Measurements from ENCODE around the gene SRRM1. TPM values are rescaled to one million over a fixed set of nuclear protein-coding genes. Genes with fewer than 3 reads are reported as not detected.
A peak's percentile ranks its signal among the peaks of the same experiment; 100 is the strongest.

Gene SRRM1
- polyA plus RNA-seq, 3 donors = 55.9 to 106 (median 75.9) TPM

DNA sequence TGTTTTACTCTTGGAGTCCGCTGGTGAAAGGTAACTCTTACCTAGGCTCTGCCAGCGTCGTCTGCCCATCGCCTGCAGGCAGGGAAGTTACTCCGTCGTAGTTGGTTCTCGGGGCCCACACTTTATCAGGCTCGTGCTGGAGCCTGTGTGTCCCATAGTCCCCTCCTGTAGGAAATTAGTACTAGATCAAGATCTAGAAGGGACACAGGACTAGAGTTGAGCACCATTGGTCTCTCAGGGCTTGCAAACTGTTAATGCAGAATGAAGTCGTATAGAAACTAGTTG, 940 bp downstream of the SRRM1 start:
- Mint-ChIP-seq H3K4me3 (peak overlapping the region; percentile 83 to 91), H3K27ac (peak overlapping the region; percentile 84 to 98 (median 91)), H3K9me3 (peaks cover 0 to 4% (median 0%) of the 10 kb centered on the region in 7 donors), H3K27me3 (ENCODE audit: low read depth in 3 of 3) (no peaks in the 10 kb centered on the region), H3K4me1 (peaks cover 28% of the 10 kb centered on the region), H3K36me3 (peaks cover 39% of the 10 kb centered on the region in 2 donors)
- H3K4me1 ChIP-seq (ENCODE audit: control insufficient read depth in 1 of 2, insufficient read depth in 2 of 2, low read length in 2 of 2) = peaks cover 14 to 26% of the 10 kb centered on the region in 2 donors
- peak overlapping the region; percentile 97 for H3K9ac ChIP-seq (ENCODE audit: insufficient read depth, low read length, poor library complexity, severe bottlenecking)
- H3K27me3 ChIP-seq (ENCODE audit: control insufficient read depth in 2 of 2, insufficient read depth in 2 of 2, low read length in 2 of 2) = no peaks in the 10 kb centered on the region
- peak overlapping the region; percentile 76 for H2AFZ ChIP-seq (ENCODE audit: insufficient read depth, low read depth, low read length, poor library complexity, severe bottlenecking)
- peak overlapping the region; percentile 94 to 95 (median 94) for H3K4me3 ChIP-seq (replicated peaks in 1 of 3; ENCODE audit: low read depth in 2 of 3, low read length in 3 of 3)
- intact Hi-C loops (cut with micrococcal nuclease) = loop anchor here in 1 of 2 donors (5.0 to 10.0 kb wide), 4 partner anchors 452 to 1353 kb away; partner anchors contain the start of genes PAFAH2 and ZNF436
- peaks cover 56% of the 10 kb centered on the region for H4K20me1 ChIP-seq (ENCODE audit: insufficient read depth, low read length)
- peak in 2 of 3 donors; percentile 8 to 12 for DNase-seq
- WGBS (ENCODE audit: insufficient coverage) = 0% methylated on average over 6 of the region's 9 CpGs
- H3K4me2 ChIP-seq (replicated peaks; ENCODE audit: extremely low read depth, low read length, poor library complexity, severe bottlenecking) = peak overlapping the region; percentile 75
- H3K79me2 ChIP-seq (ENCODE audit: insufficient read depth, low read length) = peaks cover 57% of the 10 kb centered on the region
- H3K9me3 ChIP-seq (replicated peaks in 1 of 2; ENCODE audit: control insufficient read depth in 1 of 2, insufficient read depth in 1 of 2, low read length in 2 of 2) = no peaks in the 10 kb centered on the region
- H3K36me3 ChIP-seq (replicated peaks in 1 of 2; ENCODE audit: control insufficient read depth in 1 of 2, insufficient read depth in 2 of 2, low read length in 2 of 2) = peaks cover 39 to 41% of the 10 kb centered on the region in 2 donors
- TF ChIP-seq, protein P1, sequence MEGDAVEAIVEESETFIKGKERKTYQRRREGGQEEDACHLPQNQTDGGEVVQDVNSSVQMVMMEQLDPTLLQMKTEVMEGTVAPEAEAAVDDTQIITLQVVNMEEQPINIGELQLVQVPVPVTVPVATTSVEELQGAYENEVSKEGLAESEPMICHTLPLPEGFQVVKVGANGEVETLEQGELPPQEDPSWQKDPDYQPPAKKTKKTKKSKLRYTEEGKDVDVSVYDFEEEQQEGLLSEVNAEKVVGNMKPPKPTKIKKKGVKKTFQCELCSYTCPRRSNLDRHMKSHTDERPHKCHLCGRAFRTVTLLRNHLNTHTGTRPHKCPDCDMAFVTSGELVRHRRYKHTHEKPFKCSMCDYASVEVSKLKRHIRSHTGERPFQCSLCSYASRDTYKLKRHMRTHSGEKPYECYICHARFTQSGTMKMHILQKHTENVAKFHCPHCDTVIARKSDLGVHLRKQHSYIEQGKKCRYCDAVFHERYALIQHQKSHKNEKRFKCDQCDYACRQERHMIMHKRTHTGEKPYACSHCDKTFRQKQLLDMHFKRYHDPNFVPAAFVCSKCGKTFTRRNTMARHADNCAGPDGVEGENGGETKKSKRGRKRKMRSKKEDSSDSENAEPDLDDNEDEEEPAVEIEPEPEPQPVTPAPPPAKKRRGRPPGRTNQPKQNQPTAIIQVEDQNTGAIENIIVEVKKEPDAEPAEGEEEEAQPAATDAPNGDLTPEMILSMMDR (IDR thresholded peaks at IDR 0.05) = no peak
- peak overlapping the region; percentile 85 to 95 for H3K27ac ChIP-seq (ENCODE audit: low read depth in 1 of 2, low read length in 2 of 2)

GRCh38 chr1:24648919-24649318, 5.8 kb downstream of the SRRM1 start:
- intact Hi-C loops (cut with micrococcal nuclease) = loop anchor here in 1 of 2 donors (10.0 kb wide), 2 partner anchors 674 to 1284 kb away; partner anchors contain the start of gene ZNF436
- H3K4me1 ChIP-seq (ENCODE audit: control insufficient read depth in 1 of 2, insufficient read depth in 2 of 2, low read length in 2 of 2) = peaks cover 5 to 13% of the 10 kb centered on the region in 2 donors
- H3K4me2 ChIP-seq (replicated peaks; ENCODE audit: extremely low read depth, low read length, poor library complexity, severe bottlenecking) = no peak overlapping the region
- H3K4me3 Mint-ChIP-seq = no peak overlapping the region
- no peaks in the 10 kb centered on the region for H3K9me3 Mint-ChIP-seq
- H3K79me2 ChIP-seq (ENCODE audit: insufficient read depth, low read length) = peaks cover 71% of the 10 kb centered on the region
- peaks cover 95% of the 10 kb centered on the region for H4K20me1 ChIP-seq (ENCODE audit: insufficient read depth, low read length)
- no peak overlapping the region for H3K9ac ChIP-seq (ENCODE audit: insufficient read depth, low read length, poor library complexity, severe bottlenecking)
- peak overlapping the region in 1 of 7 donors; percentile 1 for H3K27ac Mint-ChIP-seq
- TF ChIP-seq, protein P1 (IDR thresholded peaks at IDR 0.05) = no peak
- H3K4me1 Mint-ChIP-seq = peaks cover 13% of the 10 kb centered on the region
- no peak for DNase-seq
- H2AFZ ChIP-seq (ENCODE audit: insufficient read depth, low read depth, low read length, poor library complexity, severe bottlenecking) = no peak overlapping the region
- no peak overlapping the region for H3K27ac ChIP-seq (ENCODE audit: low read depth in 1 of 2, low read length in 2 of 2)
- 100% methylated on average over 1 of the region's 5 CpGs for WGBS (ENCODE audit: insufficient coverage)
- no peaks in the 10 kb centered on the region for H3K27me3 Mint-ChIP-seq (ENCODE audit: low read depth in 3 of 3)
- no peaks in the 10 kb centered on the region for H3K9me3 ChIP-seq (replicated peaks in 1 of 2; ENCODE audit: control insufficient read depth in 1 of 2, insufficient read depth in 1 of 2, low read length in 2 of 2)
- H3K36me3 ChIP-seq (replicated peaks in 1 of 2; ENCODE audit: control insufficient read depth in 1 of 2, insufficient read depth in 2 of 2, low read length in 2 of 2) = peaks cover 87 to 90% of the 10 kb centered on the region in 2 donors
- no peaks in the 10 kb centered on the region for H3K27me3 ChIP-seq (ENCODE audit: control insufficient read depth in 2 of 2, insufficient read depth in 2 of 2, low read length in 2 of 2)
- H3K4me3 ChIP-seq (replicated peaks in 1 of 3; ENCODE audit: low read depth in 2 of 3, low read length in 3 of 3) = no peak overlapping the region
- peaks cover 82 to 87% of the 10 kb centered on the region in 2 donors for H3K36me3 Mint-ChIP-seq
